Endothelial cell of umbilical vein (primary cell): ENCODE data around the gene ACTN3. TPM values are rescaled to one million over a fixed set of nuclear protein-coding genes. Genes with fewer than 3 reads are reported as not detected.

Experiments used
- BruUV-seq: library from RNA; stranded (reverse); fragments of 400-500 nt; replicated peaks from 2 replicates; lab custom pipeline; 2021; lab: Mats Ljungman, UMichigan
- CTCF ChIA-PET: fragments of 300-600, 350-600 bp; sonication (Branson Sonifier 250); formaldehyde crosslinking; loops from one replicate; lab custom pipeline; 2021; ENCODE audit warnings: antibody characterized with exemption, inconsistent platforms; lab: Charles Lee
- POLR2A ChIA-PET: fragments of 300-600, 350-600 bp; sonication (Branson Sonifier 250); formaldehyde crosslinking; loops from one replicate; lab custom pipeline; 2021; ENCODE audit warnings: antibody characterized with exemption, inconsistent platforms; lab: Charles Lee
- DNase-seq: peaks from one replicate; pipeline ENCODE4 v3.0.0-alpha.2; 2011; ENCODE audit warnings: low read depth, low spot score
- FAIRE-seq: peaks from 2 replicates; lab custom pipeline; 2011; peaks lifted over from hg19 to GRCh38; lab: Jason Lieb, UNC
- H2AFZ ChIP-seq: 2 replicates; pipeline ENCODE4 v1.6.0; 2012; ENCODE audit warnings: low read depth, low read length, control low read depth, inconsistent platforms
- H3K27ac ChIP-seq: 2 replicates; pipeline ENCODE4 v1.5.1; 2011; ENCODE audit warnings: low read depth, mild to moderate bottlenecking, control low read depth, low read length, moderate library complexity; ENCODE audit not compliant: insufficient read depth
- H3K27me3 ChIP-seq, 2 experiments: 2 replicates each; pipeline versions ENCODE4 v1.6.0 to v1.6.1; 2011; ENCODE audit warnings: low read length in 2 of 2, mixed read lengths in 1 of 2; ENCODE audit not compliant: control insufficient read depth in 2 of 2, insufficient read depth in 2 of 2
- H3K36me3 ChIP-seq, 2 experiments: 2 replicates in 1 of 2; 3 replicates in 1 of 2; pipeline ENCODE4 v1.5.1; 2011; ENCODE audit warnings: low read length in 2 of 2, mild to moderate bottlenecking in 1 of 2, moderate library complexity in 1 of 2; ENCODE audit not compliant: control insufficient read depth in 2 of 2, insufficient read depth in 2 of 2; ENCODE audit errors: extremely low read depth in 1 of 2
- H3K4me1 ChIP-seq: 3 replicates; pipeline ENCODE4 v1.5.1; 2011; ENCODE audit warnings: mild to moderate bottlenecking, low read length; ENCODE audit not compliant: control insufficient read depth, insufficient read depth; ENCODE audit errors: extremely low read depth
- H3K4me2 ChIP-seq: 2 replicates; pipeline ENCODE4 v1.6.1; 2011; ENCODE audit warnings: low read length, control low read depth, mixed read lengths; ENCODE audit not compliant: insufficient read depth
- H3K4me3 ChIP-seq, 3 experiments: fragments of 200-600 bp in 1 of 3; sonication (generic), shearing (Covaris generic) in 1 of 3; replicated peaks in 1 of 3; 2 replicates each; pipeline ENCODE4 v1.5.1; 2011 to 2016; ENCODE audit warnings: control low read depth in 3 of 3, low read length in 3 of 3, mild to moderate bottlenecking in 2 of 3, inconsistent platforms in 1 of 3, low read depth in 1 of 3, moderate library complexity in 1 of 3; ENCODE audit not compliant: insufficient read depth in 1 of 3
- H3K79me2 ChIP-seq: 2 replicates; pipeline ENCODE4 v1.6.0; 2012; ENCODE audit warnings: low read length, inconsistent platforms; ENCODE audit not compliant: control insufficient read depth, insufficient read depth
- H3K9ac ChIP-seq: replicated peaks from 2 replicates; pipeline ENCODE3; 2011; ENCODE audit warnings: low read length, control low read depth; ENCODE audit not compliant: insufficient read depth; ENCODE audit errors: extremely low read depth
- H3K9me1 ChIP-seq: replicated peaks from 3 replicates; pipeline ENCODE4 v1.6.0; 2011; ENCODE audit warnings: mild to moderate bottlenecking, low read length; ENCODE audit not compliant: control insufficient read depth, insufficient read depth; ENCODE audit errors: extremely low read depth
- H3K9me3 ChIP-seq: replicated peaks from 2 replicates; pipeline ENCODE4 v1.5.1; 2012; ENCODE audit warnings: low read length, inconsistent platforms; ENCODE audit not compliant: control insufficient read depth, insufficient read depth
- H4K20me1 ChIP-seq: replicated peaks from 2 replicates; pipeline ENCODE3; 2011; ENCODE audit warnings: mild to moderate bottlenecking, low read length; ENCODE audit not compliant: control insufficient read depth, insufficient read depth; ENCODE audit errors: extremely low read depth
- EZH2 ChIP-seq: IDR thresholded peaks from 2 replicates; pipeline ENCODE4 v1.6.1; 2012; ENCODE audit warnings: borderline replicate concordance, low read depth, mild to moderate bottlenecking, moderate library complexity, low read length, inconsistent platforms; ENCODE audit not compliant: severe bottlenecking
- FOS ChIP-seq: IDR thresholded peaks from 2 replicates; pipeline ENCODE4 v1.6.1; 2011; ENCODE audit warnings: mild to moderate bottlenecking, low read length, moderate library complexity, borderline replicate concordance; ENCODE audit not compliant: insufficient read depth
- GATA2 ChIP-seq: IDR thresholded peaks from 2 replicates; pipeline ENCODE4 v1.7.0; 2011; ENCODE audit warnings: low read depth, mild to moderate bottlenecking, moderate library complexity, mixed read lengths, low read length; ENCODE audit not compliant: insufficient read length, insufficient read depth
- JUN ChIP-seq: IDR thresholded peaks from 2 replicates; pipeline ENCODE4 v1.6.1; 2011; ENCODE audit warnings: borderline replicate concordance, low read depth; ENCODE audit not compliant: insufficient read length, insufficient read depth
- MYC ChIP-seq: IDR thresholded peaks from one replicate; pipeline ENCODE4 v1.6.1; 2011; ENCODE audit warnings: mild to moderate bottlenecking, low read depth, low read length
- POLR2A ChIP-seq: IDR thresholded peaks from 2 replicates; pipeline ENCODE4 v1.6.1; 2012; ENCODE audit warnings: low read depth, mild to moderate bottlenecking, control low read depth, low read length
- POLR2AphosphoS5 ChIP-seq: IDR thresholded peaks from 2 replicates; pipeline ENCODE4 v1.6.1; 2012; ENCODE audit warnings: low read depth, mild to moderate bottlenecking, control low read depth, low read length, moderate library complexity; ENCODE audit not compliant: insufficient read depth
- dilution Hi-C: fragments of 300-500 bp; cut with MboI; formaldehyde crosslinking; loops from one replicate; pipeline ENCODE4 v1.15.0; 2019; ENCODE audit warnings: low sequenced_read_pairs; ENCODE audit not compliant: extremely low pct_ligation_motif_present
- intact Hi-C: fragments of 100-400 bp; cut with micrococcal nuclease; formaldehyde crosslinking; loops from one replicate; pipeline ENCODE4 v1.10.0; 2022
- polyA plus RNA-seq, 4 experiments: library from polyadenylated mRNA; depleted of rRNA in 3 of 4; stranded (reverse) in 3 of 4; unstranded in 1 of 4; fragments of >200 nt; gene quantifications; 2 replicates each; pipeline versions ENCODE4 v1.2.1 to v1.2.3, GENCODE V29; 2011 to 2012; ENCODE audit warnings: missing spikeins in 1 of 4
- total RNA-seq: library from RNA; stranded (reverse); gene quantifications from 2 replicates; pipeline ENCODE4 v1.2.3, GENCODE V29; 2021
- TF ChIP-seq, protein P1 (sequence below), 2 donors: IDR thresholded peaks; 1 replicate in 1 of 2; 2 replicates in 1 of 2; pipeline ENCODE4 v1.5.1; 2011; ENCODE audit warnings: low read length in 2 of 2, mild to moderate bottlenecking in 2 of 2, moderate library complexity in 2 of 2, control low read depth in 1 of 2, inconsistent platforms in 1 of 2, low read depth in 1 of 2; ENCODE audit not compliant: insufficient read depth in 1 of 2; ENCODE audit errors: extremely low read depth in 1 of 2
- TF ChIP-seq, protein P2 (sequence below): IDR thresholded peaks from 2 replicates; pipeline ENCODE4 v1.6.1; 2011; ENCODE audit not compliant: insufficient read depth, insufficient read length

The ACTN3 gene
- total and polyA plus RNA-seq, 2 donors (not counting 3 experiments of a cell fraction or from before 2014, with no cell fraction given): 0.17 to 0.18 TPM

DNA sequence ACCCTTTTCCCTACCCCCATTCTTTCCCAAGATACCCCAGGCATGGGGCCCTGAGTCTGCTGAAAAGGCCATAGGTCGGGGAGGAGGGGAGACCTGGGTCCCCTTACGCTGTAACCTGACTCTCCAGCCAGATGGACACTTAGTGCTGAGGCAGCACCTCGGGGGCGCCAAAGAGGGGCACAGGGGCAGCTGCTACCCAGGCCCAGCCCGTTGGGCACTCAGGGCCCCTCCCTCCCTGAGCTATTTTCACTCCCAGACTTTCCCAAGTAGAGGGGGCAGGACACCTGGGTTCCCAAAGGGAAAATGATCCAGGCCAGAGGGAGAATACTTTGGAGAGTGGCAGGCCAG lies 933 bp downstream of the ACTN3 start:
- H3K9me1 ChIP-seq: no peaks in the 10 kb centered on the region
- BruUV-seq: no TSS peak
- ChIA-PET POLR2A (no interaction called here), CTCF (no interaction called here)
- intact Hi-C loops (loop anchor here (2.0 kb wide), 1 partner anchor 67 kb away; the partner anchor contains the start of gene DPP3), dilution Hi-C loops (no loop called here)
- no peak for FAIRE-seq
- H3K27me3 ChIP-seq: no peaks in the 10 kb centered on the region
- H2AFZ ChIP-seq: no peak overlapping the region
- H3K4me3 ChIP-seq: no peak overlapping the region
- H4K20me1 ChIP-seq: no peaks in the 10 kb centered on the region
- H3K9ac ChIP-seq: no peak overlapping the region
- H3K27ac ChIP-seq: no peak overlapping the region
- no peak overlapping the region for H3K4me2 ChIP-seq
- H3K36me3 ChIP-seq: no peaks in the 10 kb centered on the region
- H3K4me1 ChIP-seq: peaks cover 31% of the 10 kb centered on the region
- peaks cover 5% of the 10 kb centered on the region for H3K79me2 ChIP-seq
- no peak for DNase-seq
- no peaks in the 10 kb centered on the region for H3K9me3 ChIP-seq
- no peak for TF ChIP-seq MYC
- TF ChIP-seq POLR2AphosphoS5: no peak
- no peak for TF ChIP-seq GATA2
- TF ChIP-seq EZH2: no peak
- no peak for TF ChIP-seq JUN
- no peak for TF ChIP-seq FOS
- TF ChIP-seq, protein P1, sequence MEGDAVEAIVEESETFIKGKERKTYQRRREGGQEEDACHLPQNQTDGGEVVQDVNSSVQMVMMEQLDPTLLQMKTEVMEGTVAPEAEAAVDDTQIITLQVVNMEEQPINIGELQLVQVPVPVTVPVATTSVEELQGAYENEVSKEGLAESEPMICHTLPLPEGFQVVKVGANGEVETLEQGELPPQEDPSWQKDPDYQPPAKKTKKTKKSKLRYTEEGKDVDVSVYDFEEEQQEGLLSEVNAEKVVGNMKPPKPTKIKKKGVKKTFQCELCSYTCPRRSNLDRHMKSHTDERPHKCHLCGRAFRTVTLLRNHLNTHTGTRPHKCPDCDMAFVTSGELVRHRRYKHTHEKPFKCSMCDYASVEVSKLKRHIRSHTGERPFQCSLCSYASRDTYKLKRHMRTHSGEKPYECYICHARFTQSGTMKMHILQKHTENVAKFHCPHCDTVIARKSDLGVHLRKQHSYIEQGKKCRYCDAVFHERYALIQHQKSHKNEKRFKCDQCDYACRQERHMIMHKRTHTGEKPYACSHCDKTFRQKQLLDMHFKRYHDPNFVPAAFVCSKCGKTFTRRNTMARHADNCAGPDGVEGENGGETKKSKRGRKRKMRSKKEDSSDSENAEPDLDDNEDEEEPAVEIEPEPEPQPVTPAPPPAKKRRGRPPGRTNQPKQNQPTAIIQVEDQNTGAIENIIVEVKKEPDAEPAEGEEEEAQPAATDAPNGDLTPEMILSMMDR (IDR thresholded peaks at IDR 0.05; ENCODE audit: extremely low read depth in 1 of 2, insufficient read depth in 1 of 2, low read depth in 1 of 2, low read length in 2 of 2): no peak
- TF ChIP-seq POLR2A: no peak
- TF ChIP-seq, protein P2, sequence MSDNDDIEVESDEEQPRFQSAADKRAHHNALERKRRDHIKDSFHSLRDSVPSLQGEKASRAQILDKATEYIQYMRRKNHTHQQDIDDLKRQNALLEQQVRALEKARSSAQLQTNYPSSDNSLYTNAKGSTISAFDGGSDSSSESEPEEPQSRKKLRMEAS: no peak
